ENCODE data around the gene RBMS3. TPM values are rescaled to one million over a fixed set of nuclear protein-coding genes. Genes with fewer than 3 reads are reported as not detected.
"Not testable (repeated sequence)": the region's sequence is repeated elsewhere in the genome, so short reads cannot be mapped to it uniquely, and the experiment has no call there.

The RBMS3 gene
- under 1 TPM; 0.25 to 0.27 TPM for total RNA-seq

DNA sequence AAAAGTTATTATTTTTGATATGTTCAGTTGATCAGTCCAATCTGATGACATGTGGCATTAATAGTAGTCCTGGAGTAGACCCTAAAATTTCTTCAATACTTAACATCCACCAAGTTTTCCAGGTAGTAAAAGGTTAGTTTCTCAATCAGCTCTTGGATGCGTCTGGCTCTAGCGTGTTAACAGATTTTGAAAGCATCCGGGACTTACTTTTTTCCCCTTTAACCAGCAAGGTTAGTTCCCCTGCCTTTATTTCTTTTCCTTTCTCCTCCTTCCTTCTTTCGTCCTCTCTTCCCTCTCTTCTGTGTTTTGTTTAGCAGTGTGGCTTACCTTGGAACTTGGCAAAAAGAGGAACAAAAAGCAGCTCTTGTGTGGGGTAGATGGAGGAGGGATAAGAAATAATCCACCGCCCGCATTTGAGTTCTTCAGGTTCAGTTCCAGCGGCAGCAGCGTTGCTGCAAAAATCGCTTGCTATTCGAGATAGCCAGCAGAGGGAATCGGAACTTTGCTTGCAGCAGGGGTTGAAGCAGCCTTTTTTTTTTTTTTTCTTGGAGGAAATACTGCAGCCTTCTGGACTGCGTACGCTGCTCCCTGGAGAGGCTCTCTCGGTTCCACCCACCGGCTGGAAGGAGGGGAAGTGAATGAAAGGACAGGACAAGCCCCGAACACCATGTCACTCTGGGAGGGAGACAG lies at the start of gene RBMS3:
RBMS3 (plus strand) TSS at position 668 of the 690 bp plus-strand sequence.
- H3K4me1 Mint-ChIP-seq: peaks cover 30% of the 10 kb centered on the region
- no peaks in the 10 kb centered on the region for H3K9me3 Mint-ChIP-seq
- H3K27me3 Mint-ChIP-seq: peaks cover 6% of the 10 kb centered on the region
- DNase-seq: peak; percentile 17
- ChIA-PET POLR2A (interaction anchor here (0.6 kb wide), 3 partner anchors 278 to 439 kb away, joined by 3 to 5 read pairs (median 5); no protein-coding TSS in a partner anchor), CTCF (no interaction called here)
- peak within 1 kb of the TSS; percentile 75 for H3K4me3 Mint-ChIP-seq
- H3K27ac Mint-ChIP-seq: peak within 1 kb of the TSS; percentile 7
- no peaks in the 10 kb centered on the region for H3K36me3 Mint-ChIP-seq (ENCODE audit: low read depth)

- H3K27me3 Mint-ChIP-seq; H3K9me3 Mint-ChIP-seq; POLR2A ChIA-PET; H3K27ac Mint-ChIP-seq; H3K4me1 Mint-ChIP-seq; H3K4me3 Mint-ChIP-seq; CTCF ChIA-PET; H3K36me3 Mint-ChIP-seq (ENCODE audit: low read depth); DNase-seq: not testable (repeated sequence)
These were observed 47.7 kb upstream of the RBMS3 start for GRCh38 chr3:29233126-29233525.

DNA sequence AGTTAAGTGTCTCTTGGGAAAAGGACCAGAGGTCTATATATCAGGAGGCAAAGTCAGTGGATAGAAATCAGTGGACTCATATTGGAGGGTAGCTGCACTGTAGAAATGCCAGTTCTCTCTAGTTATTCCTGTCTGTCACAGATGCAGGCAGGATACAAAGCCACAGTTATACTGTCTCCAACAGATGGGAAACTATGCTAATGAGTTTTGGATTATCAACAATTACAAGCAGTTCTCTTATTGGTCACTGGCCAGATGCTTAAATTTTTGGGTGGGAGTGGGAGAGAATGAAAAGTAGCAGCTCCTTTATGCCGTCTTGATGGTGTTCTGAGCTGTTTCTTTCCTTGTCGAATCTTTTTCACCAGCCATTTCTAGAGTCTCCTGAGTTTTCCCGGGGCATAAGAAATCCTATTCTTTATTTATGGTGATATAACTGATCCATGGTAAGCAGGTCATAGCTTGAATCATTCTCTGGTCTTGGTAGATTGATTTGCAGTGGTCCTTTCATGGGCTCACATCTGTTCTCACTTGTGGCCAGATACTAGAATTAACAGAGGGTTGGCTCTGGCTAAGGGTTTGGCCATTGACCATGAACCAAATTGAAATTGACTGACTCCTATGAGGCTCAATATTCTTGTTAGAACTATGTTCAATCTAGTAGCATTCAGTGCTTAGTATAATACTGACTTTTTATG lies 44.6 kb upstream of the RBMS3 start:
- POLR2A ChIA-PET: no interaction called here
- H3K9me3 Mint-ChIP-seq: no peaks in the 10 kb centered on the region

DNA sequence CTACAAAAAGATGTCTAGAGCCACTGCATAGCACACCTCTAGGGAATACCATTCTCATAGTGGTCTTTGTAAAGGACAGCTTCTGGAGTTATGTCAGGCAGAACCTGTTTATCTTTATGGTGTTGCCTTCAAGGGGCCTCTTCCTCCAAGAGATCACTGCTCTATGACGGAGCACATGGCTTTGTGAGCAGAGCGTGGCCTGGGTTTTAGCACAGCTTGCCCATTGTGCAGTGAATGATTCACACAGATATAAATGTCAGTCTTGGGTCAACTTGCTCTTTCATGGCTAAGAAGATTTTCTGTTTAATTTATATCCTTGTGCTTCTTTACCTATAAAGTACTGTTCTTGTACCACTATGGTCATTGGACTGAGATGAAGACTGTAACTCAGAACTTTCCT lies 41.5 kb upstream of the RBMS3 start:
- no peak for DNase-seq
- no peak overlapping the region for H3K4me3 Mint-ChIP-seq
- H3K27me3 Mint-ChIP-seq: no peaks in the 10 kb centered on the region
- H3K4me1 Mint-ChIP-seq: no peaks in the 10 kb centered on the region
- H3K36me3 Mint-ChIP-seq (ENCODE audit: low read depth): no peaks in the 10 kb centered on the region
- H3K27ac Mint-ChIP-seq: no peak overlapping the region
- no peaks in the 10 kb centered on the region for H3K9me3 Mint-ChIP-seq
- ChIA-PET CTCF (interaction anchor here (0.6 kb wide), 1 partner anchor 9 kb away, joined by 5 read pairs; no protein-coding TSS in a partner anchor), POLR2A (no interaction called here)

More for the DNA sequence above, 44.6 kb upstream of the RBMS3 start:
- no peaks in the 10 kb centered on the region for H3K36me3 Mint-ChIP-seq (ENCODE audit: low read depth)
- no peak for DNase-seq
- H3K27me3 Mint-ChIP-seq: no peaks in the 10 kb centered on the region
- no peak overlapping the region for H3K4me3 Mint-ChIP-seq
- CTCF ChIA-PET: no interaction called here
- no peak overlapping the region for H3K27ac Mint-ChIP-seq
- H3K4me1 Mint-ChIP-seq: no peaks in the 10 kb centered on the region

DNA sequence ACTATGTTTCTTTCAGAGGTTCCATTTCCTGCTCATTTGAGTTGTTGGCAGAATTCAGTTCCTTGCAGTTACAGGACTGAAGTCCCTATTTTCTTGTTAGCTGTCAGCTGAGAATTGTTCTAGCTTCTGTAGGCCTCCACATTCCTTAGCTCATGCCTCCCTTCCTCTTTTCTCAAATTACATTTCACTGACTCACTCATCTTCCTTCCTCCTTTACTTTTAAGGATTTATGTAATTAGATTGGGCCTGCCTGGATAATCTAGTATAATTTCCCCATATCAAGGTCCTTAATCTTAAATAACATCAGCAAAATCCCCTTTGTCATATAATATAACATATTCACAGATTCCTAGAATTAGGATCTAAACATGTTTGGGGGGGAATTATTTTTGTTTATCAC lies 40.6 kb upstream of the RBMS3 start:
- CTCF ChIA-PET: no interaction called here
- H3K36me3 Mint-ChIP-seq (ENCODE audit: low read depth): no peaks in the 10 kb centered on the region
- H3K27me3 Mint-ChIP-seq: no peaks in the 10 kb centered on the region
- no peak overlapping the region for H3K4me3 Mint-ChIP-seq
- H3K9me3 Mint-ChIP-seq: no peaks in the 10 kb centered on the region
- H3K4me1 Mint-ChIP-seq: no peaks in the 10 kb centered on the region
- no peak for DNase-seq
- H3K27ac Mint-ChIP-seq: no peak overlapping the region
- POLR2A ChIA-PET: no interaction called here

DNA sequence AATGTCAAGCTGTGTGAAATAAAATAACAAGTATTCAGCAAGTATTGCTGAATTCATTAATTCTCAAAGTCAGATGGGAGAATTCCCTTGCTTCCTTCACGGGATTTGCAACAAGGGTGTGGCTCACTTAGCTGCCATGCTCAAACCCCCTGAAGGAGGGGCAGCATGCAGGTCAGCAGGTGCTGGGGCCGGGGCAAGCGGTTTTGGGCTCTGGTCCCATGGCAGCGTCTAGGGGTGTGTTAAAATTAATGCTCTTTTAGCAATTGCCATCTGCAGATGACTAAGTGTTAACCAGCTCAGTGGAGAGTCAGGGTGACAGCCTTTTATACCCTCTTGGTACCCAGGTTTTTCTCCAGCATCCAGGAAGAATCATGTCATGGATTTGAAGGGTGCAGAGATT lies 40.0 kb upstream of the RBMS3 start:
- CTCF ChIA-PET: no interaction called here
- H3K9me3 Mint-ChIP-seq: no peaks in the 10 kb centered on the region
- no peak for DNase-seq
- POLR2A ChIA-PET: no interaction called here
- no peak overlapping the region for H3K4me3 Mint-ChIP-seq
- no peaks in the 10 kb centered on the region for H3K27me3 Mint-ChIP-seq
- no peaks in the 10 kb centered on the region for H3K36me3 Mint-ChIP-seq (ENCODE audit: low read depth)
- H3K27ac Mint-ChIP-seq: no peak overlapping the region
- no peaks in the 10 kb centered on the region for H3K4me1 Mint-ChIP-seq

DNA sequence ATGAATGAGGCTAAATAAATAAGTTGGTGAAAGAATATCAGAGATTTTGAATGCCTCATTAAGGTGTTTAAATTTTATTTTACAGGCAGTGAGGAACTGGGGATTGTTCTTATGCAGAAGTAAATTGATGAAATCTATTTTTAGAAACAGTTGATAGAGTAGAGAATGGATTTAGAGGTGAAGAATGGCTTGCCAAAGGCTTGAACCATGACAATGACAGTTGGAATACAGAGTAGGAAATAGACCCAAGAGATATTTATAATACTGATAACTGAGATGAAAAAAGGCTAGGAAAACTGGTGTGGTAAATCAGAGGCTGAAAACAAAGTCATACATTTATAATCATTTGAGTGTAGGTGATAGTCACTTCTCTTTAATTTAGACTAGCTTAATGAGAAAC lies 39.0 kb upstream of the RBMS3 start:
- H3K4me1 Mint-ChIP-seq: no peaks in the 10 kb centered on the region
- CTCF ChIA-PET: no interaction called here

DNA sequence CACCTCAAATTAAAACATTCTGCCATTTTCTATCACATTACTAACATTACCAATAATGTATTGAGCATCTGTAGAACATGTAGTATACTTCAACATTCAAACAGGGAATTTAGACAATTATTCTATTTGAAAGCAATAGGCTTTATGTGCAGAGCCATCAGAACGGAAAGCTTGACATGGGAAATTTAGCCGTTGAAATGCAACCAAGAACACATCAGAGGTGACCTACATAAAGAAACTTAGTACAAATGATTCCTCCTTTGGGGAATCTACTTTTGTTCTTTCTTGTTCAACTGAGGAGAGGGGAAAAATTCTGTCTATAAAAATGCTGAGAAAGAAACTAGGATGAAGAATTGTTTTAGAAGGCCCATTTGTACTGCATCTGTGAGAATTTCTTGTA lies 38.6 kb upstream of the RBMS3 start:
- H3K36me3 Mint-ChIP-seq (ENCODE audit: low read depth): no peaks in the 10 kb centered on the region
- no peaks in the 10 kb centered on the region for H3K9me3 Mint-ChIP-seq
- POLR2A ChIA-PET: no interaction called here
- no peak for DNase-seq
- no peaks in the 10 kb centered on the region for H3K27me3 Mint-ChIP-seq
- no peak overlapping the region for H3K4me3 Mint-ChIP-seq
- no peaks in the 10 kb centered on the region for H3K4me1 Mint-ChIP-seq
- no peak overlapping the region for H3K27ac Mint-ChIP-seq
- CTCF ChIA-PET: no interaction called here

More for the DNA sequence above, 39.0 kb upstream of the RBMS3 start:
- no peak overlapping the region for H3K4me3 Mint-ChIP-seq
- POLR2A ChIA-PET: no interaction called here
- no peak overlapping the region for H3K27ac Mint-ChIP-seq
- no peaks in the 10 kb centered on the region for H3K9me3 Mint-ChIP-seq
- no peak for DNase-seq
- H3K36me3 Mint-ChIP-seq (ENCODE audit: low read depth): no peaks in the 10 kb centered on the region
- H3K27me3 Mint-ChIP-seq: no peaks in the 10 kb centered on the region

- no peak overlapping the region for H3K4me3 Mint-ChIP-seq
- no peak overlapping the region for H3K27ac Mint-ChIP-seq
- ChIA-PET POLR2A (no interaction called here), CTCF (no interaction called here)
- H3K27me3 Mint-ChIP-seq: no peaks in the 10 kb centered on the region
- H3K36me3 Mint-ChIP-seq (ENCODE audit: low read depth): no peaks in the 10 kb centered on the region
- no peaks in the 10 kb centered on the region for H3K9me3 Mint-ChIP-seq
- H3K4me1 Mint-ChIP-seq: no peaks in the 10 kb centered on the region
- no peak for DNase-seq
These were observed 35.4 kb upstream of the RBMS3 start for GRCh38 chr3:29245441-29245840.

GRCh38 chr3:29247088-29247745 lies 33.7 kb upstream of the RBMS3 start:
- ChIA-PET POLR2A (no interaction called here), CTCF (no interaction called here)
- no peak overlapping the region for H3K4me3 Mint-ChIP-seq
- H3K27ac Mint-ChIP-seq: no peak overlapping the region
- no peaks in the 10 kb centered on the region for H3K9me3 Mint-ChIP-seq
- no peaks in the 10 kb centered on the region for H3K27me3 Mint-ChIP-seq
- no peak for DNase-seq
- H3K36me3 Mint-ChIP-seq (ENCODE audit: low read depth): no peaks in the 10 kb centered on the region
- no peaks in the 10 kb centered on the region for H3K4me1 Mint-ChIP-seq

DNA sequence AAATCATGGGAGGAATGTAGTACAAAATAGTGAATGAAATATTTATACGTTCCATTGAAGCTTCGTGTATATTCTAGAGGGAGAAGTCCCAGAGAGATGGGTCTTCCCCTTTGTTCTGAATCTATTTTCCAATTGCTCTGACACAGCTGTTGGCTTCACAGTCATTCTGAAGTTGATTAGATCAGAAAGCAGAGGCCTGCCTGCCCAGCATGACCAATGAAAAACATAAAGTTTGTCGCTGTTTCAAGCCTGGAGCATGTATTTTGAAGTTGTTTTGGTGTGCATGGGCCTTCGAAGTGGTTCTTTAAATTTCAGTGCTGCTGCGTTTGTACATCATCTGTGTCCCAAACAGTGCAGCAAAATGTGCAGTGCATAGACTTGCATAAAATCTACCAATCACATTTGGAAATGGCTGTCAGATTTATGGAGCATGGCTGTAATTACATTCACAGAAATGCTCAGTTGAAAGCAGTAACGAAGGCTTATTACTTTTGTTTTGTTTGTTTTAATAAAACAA lies 31.0 kb upstream of the RBMS3 start:
- CTCF ChIA-PET: no interaction called here
- H3K9me3 Mint-ChIP-seq: no peaks in the 10 kb centered on the region
- no peaks in the 10 kb centered on the region for H3K27me3 Mint-ChIP-seq
- no peak overlapping the region for H3K27ac Mint-ChIP-seq
- DNase-seq: no peak
- H3K36me3 Mint-ChIP-seq (ENCODE audit: low read depth): no peaks in the 10 kb centered on the region
- no peak overlapping the region for H3K4me3 Mint-ChIP-seq
- POLR2A ChIA-PET: no interaction called here
- no peaks in the 10 kb centered on the region for H3K4me1 Mint-ChIP-seq

GRCh38 chr3:29255854-29256696 lies 24.8 kb upstream of the RBMS3 start:
- ChIA-PET CTCF (interaction anchor here (0.6 kb wide), 1 partner anchor 74 kb away, joined by 3 read pairs; no protein-coding TSS in a partner anchor), POLR2A (no interaction called here)
- no peaks in the 10 kb centered on the region for H3K9me3 Mint-ChIP-seq
- H3K27me3 Mint-ChIP-seq: no peaks in the 10 kb centered on the region
- H3K4me1 Mint-ChIP-seq: peaks cover 2% of the 10 kb centered on the region
- no peak for DNase-seq
- H3K36me3 Mint-ChIP-seq (ENCODE audit: low read depth): no peaks in the 10 kb centered on the region
- H3K27ac Mint-ChIP-seq: no peak overlapping the region
- no peak overlapping the region for H3K4me3 Mint-ChIP-seq

DNA sequence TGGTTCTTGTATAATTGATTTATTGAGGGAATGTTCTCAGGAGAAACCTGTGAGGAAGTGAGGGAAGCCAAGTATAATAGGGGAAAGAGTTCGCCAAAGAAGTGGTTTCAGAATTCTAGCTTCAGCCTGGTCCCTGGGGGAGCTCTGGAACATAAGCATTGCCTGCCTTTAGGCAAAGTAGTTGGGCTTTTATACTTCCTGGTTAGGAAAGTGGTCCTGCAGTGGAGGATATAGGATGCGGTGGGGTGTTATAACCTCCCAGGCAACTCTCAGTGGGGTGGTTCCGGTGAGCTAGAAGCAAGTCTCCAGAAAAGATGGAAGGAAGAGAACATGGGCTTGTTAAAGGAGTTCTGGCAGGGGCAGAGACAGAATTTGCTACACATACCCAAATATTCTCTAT lies 22.7 kb upstream of the RBMS3 start:
- Mint-ChIP-seq H3K27me3 (no peaks in the 10 kb centered on the region), H3K4me1 (peaks cover 2% of the 10 kb centered on the region), H3K27ac (no peak overlapping the region), H3K36me3 (ENCODE audit: low read depth) (no peaks in the 10 kb centered on the region), H3K9me3 (no peaks in the 10 kb centered on the region), H3K4me3 (no peak overlapping the region)
- ChIA-PET CTCF (no interaction called here), POLR2A (no interaction called here)
- no peak for DNase-seq
